OCI-LY1 (cell line): ENCODE data around the gene RBMS3.

Source experiments
- H2AFZ ChIP-seq: fragments of 200-600 bp; sonication (generic), shearing (Covaris generic); 2 replicates; pipeline ENCODE4 v1.6.0; 2014; ENCODE audit warnings: antibody characterized with exemption, mild to moderate bottlenecking, low read length
- H3F3A ChIP-seq: fragments of 200-600 bp; sonication (generic), shearing (Covaris generic); 2 replicates; pipeline ENCODE4 v1.6.0; 2014; ENCODE audit warnings: mild to moderate bottlenecking, antibody characterized with exemption, low read length, moderate library complexity; ENCODE audit not compliant: insufficient read depth
- H3K27ac ChIP-seq: fragments of 200-600 bp; sonication (generic); 2 replicates; pipeline ENCODE4 v1.5.1; 2014; ENCODE audit warnings: low read length, mixed run types, mild to moderate bottlenecking, low read depth; ENCODE audit not compliant: poor library complexity, severe bottlenecking
- H3K27me3 ChIP-seq: fragments of 200-600 bp; sonication (generic); 2 replicates; pipeline ENCODE4 v1.6.0; 2014; ENCODE audit warnings: antibody characterized with exemption, mild to moderate bottlenecking, low read length, moderate library complexity; ENCODE audit not compliant: insufficient read depth
- H3K36me3 ChIP-seq: fragments of 200-600 bp; sonication (generic); 2 replicates; pipeline ENCODE4 v1.6.1; 2014; ENCODE audit warnings: mild to moderate bottlenecking, antibody characterized with exemption, low read length, moderate library complexity, mixed read lengths; ENCODE audit not compliant: insufficient read depth
- H3K4me1 ChIP-seq: fragments of 200-600 bp; sonication (generic); 2 replicates; pipeline ENCODE4 v1.5.1; 2014; ENCODE audit warnings: mild to moderate bottlenecking, low read length, moderate library complexity; ENCODE audit not compliant: insufficient read depth, severe bottlenecking
- H3K4me2 ChIP-seq: fragments of 200-600 bp; sonication (generic), shearing (Covaris generic); 2 replicates; pipeline ENCODE4 v1.6.1; 2014; ENCODE audit warnings: low read length
- H3K4me3 ChIP-seq: fragments of 200-600 bp; sonication (generic); 2 replicates; pipeline ENCODE4 v1.5.1; 2014; ENCODE audit warnings: low read length, low read depth, mild to moderate bottlenecking, mixed read lengths; ENCODE audit not compliant: poor library complexity, severe bottlenecking
- H3K79me2 ChIP-seq: fragments of 200-600 bp; shearing (Covaris generic); 2 replicates; pipeline ENCODE4 v1.6.1; 2016; ENCODE audit warnings: mixed run types, low read length, mixed read lengths; ENCODE audit not compliant: insufficient read depth
- H3K9ac ChIP-seq: fragments of 200-600 bp; sonication (generic), shearing (Covaris generic); 2 replicates; pipeline ENCODE4 v1.6.1; 2014; ENCODE audit warnings: mild to moderate bottlenecking, low read length, mixed read lengths
- H3K9me2 ChIP-seq: fragments of 200-600 bp; sonication (generic), shearing (Covaris generic); 2 replicates; pipeline ENCODE4 v1.6.1; 2014; ENCODE audit warnings: low read depth, mild to moderate bottlenecking, low read length, mixed read lengths
- H3K9me3 ChIP-seq: fragments of 200-600 bp; shearing (Covaris generic); 2 replicates; pipeline ENCODE4 v1.6.1; 2014; ENCODE audit warnings: low read length, mixed read lengths
- H4K20me1 ChIP-seq: fragments of 200-600 bp; sonication (generic), shearing (Covaris generic); 2 replicates; pipeline ENCODE4 v1.6.0; 2016; ENCODE audit warnings: mild to moderate bottlenecking, low read length; ENCODE audit not compliant: insufficient read depth
- CTCF ChIP-seq: fragments of 200-600 bp; sonication (generic), shearing (Covaris generic); IDR thresholded peaks from 2 replicates; pipeline ENCODE4 v1.5.1; 2017; ENCODE audit warnings: mild to moderate bottlenecking, antibody characterized with exemption, low read length, moderate library complexity, mixed read lengths
- EZH2 ChIP-seq: fragments of 200-600 bp; sonication (generic), shearing (Covaris generic); IDR thresholded peaks from 2 replicates; pipeline ENCODE4 v1.8.0; 2017; ENCODE audit warnings: borderline replicate concordance, mixed run types, mild to moderate bottlenecking, antibody characterized with exemption, low read length, moderate library complexity, mixed read lengths

Gene RBMS3

GRCh38 chr3:29576181-29576580, 295.3 kb downstream of the RBMS3 start:
- H2AFZ ChIP-seq = no peak overlapping the region
- H3K9me2 ChIP-seq = no peaks in the 10 kb centered on the region
- peaks cover 4% of the 10 kb centered on the region; the same call in 1 of the 2 replicates for H3K9me3 ChIP-seq
- no peaks in the 10 kb centered on the region for H3K36me3 ChIP-seq
- H3K4me3 ChIP-seq = no peak overlapping the region
- H3K79me2 ChIP-seq = no peaks in the 10 kb centered on the region
- no peaks in the 10 kb centered on the region for H4K20me1 ChIP-seq
- TF ChIP-seq CTCF (no peak), EZH2 (no peak)
- H3K27ac ChIP-seq = no peak overlapping the region
- no peaks in the 10 kb centered on the region for H3K27me3 ChIP-seq
- no peaks in the 10 kb centered on the region for H3K4me1 ChIP-seq
- no peaks in the 10 kb centered on the region for H3F3A ChIP-seq
- H3K4me2 ChIP-seq = no peak overlapping the region
- no peak overlapping the region for H3K9ac ChIP-seq

GRCh38 chr3:29576675-29577074, 295.8 kb downstream of the RBMS3 start:
- Histone ChIP-seq H3K27ac (no peak overlapping the region), H3F3A (no peaks in the 10 kb centered on the region), H3K36me3 (no peaks in the 10 kb centered on the region), H3K4me2 (no peak overlapping the region), H3K4me3 (no peak overlapping the region), H3K79me2 (no peaks in the 10 kb centered on the region), H3K27me3 (no peaks in the 10 kb centered on the region), H3K9me2 (no peaks in the 10 kb centered on the region), H3K9me3 (no peaks in the 10 kb centered on the region), H4K20me1 (no peaks in the 10 kb centered on the region), H3K4me1 (no peaks in the 10 kb centered on the region), H3K9ac (no peak overlapping the region), H2AFZ (no peak overlapping the region)
- TF ChIP-seq EZH2 = no peak
- TF ChIP-seq CTCF = no peak

- H3K9me2 ChIP-seq = no peaks in the 10 kb centered on the region
- H3K36me3 ChIP-seq = no peaks in the 10 kb centered on the region
- H2AFZ ChIP-seq = no peak overlapping the region
- no peaks in the 10 kb centered on the region for H3K9me3 ChIP-seq
- H3K4me3 ChIP-seq = no peak overlapping the region
- no peak overlapping the region for H3K27ac ChIP-seq
- H3K27me3 ChIP-seq = no peaks in the 10 kb centered on the region
- no peak overlapping the region for H3K4me2 ChIP-seq
- no peak overlapping the region for H3K9ac ChIP-seq
- H3K4me1 ChIP-seq = no peaks in the 10 kb centered on the region
- H3K79me2 ChIP-seq = no peaks in the 10 kb centered on the region
- no peaks in the 10 kb centered on the region for H4K20me1 ChIP-seq
- TF ChIP-seq CTCF (no peak), EZH2 (no peak)
- H3F3A ChIP-seq = no peaks in the 10 kb centered on the region
Measured at GRCh38 chr3:29577250-29577649, 296.4 kb downstream of the RBMS3 start.
